Measurements from ENCODE around the gene RBMS2. TPM values are rescaled to one million over a fixed set of nuclear protein-coding genes. Genes with fewer than 3 reads are reported as not detected.

The RBMS2 gene
- total RNA-seq, 1 donor from 2014 or later: 2.7 TPM

DNA sequence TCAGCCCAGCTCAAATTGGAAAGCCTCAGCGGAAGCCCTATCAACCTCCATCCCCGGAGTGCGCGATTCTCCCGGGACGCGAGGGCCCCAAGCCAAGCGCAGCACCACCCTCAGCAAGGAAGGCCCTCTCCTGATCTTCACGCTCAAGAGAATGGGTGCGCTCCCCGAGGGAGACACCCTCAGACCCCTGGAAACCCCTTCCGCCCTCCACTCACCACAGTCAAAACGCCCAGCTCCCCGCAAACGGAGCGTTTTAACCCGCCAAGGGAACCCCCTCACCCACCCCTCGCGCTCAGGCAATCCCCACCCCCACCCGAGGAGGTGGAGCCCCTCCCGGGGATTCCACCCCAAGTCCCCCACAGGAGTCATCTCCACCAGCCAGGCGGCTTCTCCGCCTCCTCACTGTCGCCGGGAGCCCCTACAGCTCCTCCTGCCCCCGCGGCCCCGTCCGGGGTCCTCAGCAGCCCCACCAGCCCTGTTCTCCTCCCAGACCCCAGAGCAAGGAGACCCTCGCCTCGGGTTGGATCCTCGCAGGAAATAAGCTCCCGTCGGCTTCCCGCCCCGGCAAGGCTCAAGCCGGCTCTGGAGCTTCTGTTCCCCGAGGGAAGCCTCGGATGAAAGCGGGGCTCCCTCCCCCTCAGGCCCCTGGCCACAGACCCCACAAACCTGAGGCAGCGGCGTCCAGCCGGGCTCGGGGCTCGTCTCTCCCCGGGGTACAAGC, 108.0 kb downstream of the RBMS2 start:
- peaks cover 79% of the 10 kb centered on the region for H3K4me1 Mint-ChIP-seq
- no peaks in the 10 kb centered on the region for H3K27me3 Mint-ChIP-seq
- ChIA-PET CTCF (interaction anchor here (0.6 to 1.4 kb wide), 3 partner anchors 50 to 58 kb away, joined by 3 to 11 read pairs (median 3); partner anchors contain the start of gene PTGES3), POLR2A (interaction anchor here (0.6 to 4.5 kb wide), 22 partner anchors 6 to 654 kb away, joined by 3 to 70 read pairs (median 6); partner anchors contain the start of genes ATP5F1B, NACA, PAN2 and PTGES3)
- peak; percentile 46 for DNase-seq
- H3K36me3 Mint-ChIP-seq (ENCODE audit: low read depth): peaks cover 31% of the 10 kb centered on the region
- H3K4me3 Mint-ChIP-seq: peak overlapping the region; percentile 96
- peak overlapping the region; percentile 88 for H3K27ac Mint-ChIP-seq
- peak; percentile 12 for ATAC-seq (ENCODE audit: low read depth)
- intact Hi-C loops (cut with micrococcal nuclease): loop anchor here (1.0 to 10.0 kb wide), 8 partner anchors 30 to 615 kb away; partner anchors contain the start of genes APOF, IL23A, NACA and PAN2
- TF ChIP-seq, protein P1, sequence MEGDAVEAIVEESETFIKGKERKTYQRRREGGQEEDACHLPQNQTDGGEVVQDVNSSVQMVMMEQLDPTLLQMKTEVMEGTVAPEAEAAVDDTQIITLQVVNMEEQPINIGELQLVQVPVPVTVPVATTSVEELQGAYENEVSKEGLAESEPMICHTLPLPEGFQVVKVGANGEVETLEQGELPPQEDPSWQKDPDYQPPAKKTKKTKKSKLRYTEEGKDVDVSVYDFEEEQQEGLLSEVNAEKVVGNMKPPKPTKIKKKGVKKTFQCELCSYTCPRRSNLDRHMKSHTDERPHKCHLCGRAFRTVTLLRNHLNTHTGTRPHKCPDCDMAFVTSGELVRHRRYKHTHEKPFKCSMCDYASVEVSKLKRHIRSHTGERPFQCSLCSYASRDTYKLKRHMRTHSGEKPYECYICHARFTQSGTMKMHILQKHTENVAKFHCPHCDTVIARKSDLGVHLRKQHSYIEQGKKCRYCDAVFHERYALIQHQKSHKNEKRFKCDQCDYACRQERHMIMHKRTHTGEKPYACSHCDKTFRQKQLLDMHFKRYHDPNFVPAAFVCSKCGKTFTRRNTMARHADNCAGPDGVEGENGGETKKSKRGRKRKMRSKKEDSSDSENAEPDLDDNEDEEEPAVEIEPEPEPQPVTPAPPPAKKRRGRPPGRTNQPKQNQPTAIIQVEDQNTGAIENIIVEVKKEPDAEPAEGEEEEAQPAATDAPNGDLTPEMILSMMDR (IDR thresholded peaks at IDR 0.05): no peak
- no peaks in the 10 kb centered on the region for H3K9me3 Mint-ChIP-seq

DNA sequence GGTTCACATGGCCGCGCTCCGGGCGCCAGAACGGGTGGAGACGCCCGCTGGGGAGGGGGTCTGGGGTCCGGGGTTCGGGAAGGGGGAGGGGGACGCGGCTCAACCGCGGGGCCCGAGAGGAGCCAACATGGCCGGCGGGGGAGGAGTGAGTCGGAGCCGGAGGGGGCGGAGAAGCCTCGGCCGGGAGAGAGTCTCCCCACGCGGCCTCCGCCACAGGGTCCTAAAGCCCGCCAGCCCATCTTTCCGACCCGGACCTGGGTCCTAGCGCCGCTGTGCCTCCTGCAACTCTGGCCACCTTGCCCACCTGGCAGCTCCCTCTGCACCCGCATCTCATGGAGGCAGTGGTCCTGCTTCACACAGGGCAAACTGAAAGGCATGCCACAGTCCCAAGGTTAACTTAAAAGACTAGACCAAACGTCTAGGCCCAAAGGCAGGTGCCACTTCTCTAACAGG, 108.6 kb downstream of the RBMS2 start, which contains the start of gene BAZ2A:
Gene BAZ2A (minus strand): TSS at position 147 of the 453 bp plus-strand sequence. CDS start 12,796 bp downstream, outside the sequence.
- ATAC-seq (ENCODE audit: low read depth) (peak; percentile 62), DNase-seq (peak; percentile 74)
- H3K4me3 Mint-ChIP-seq: peak within 1 kb of the TSS; percentile 96
- TF ChIP-seq, protein P1 (IDR thresholded peaks at IDR 0.05): no peak
- no peaks in the 10 kb centered on the region for H3K27me3 Mint-ChIP-seq
- ChIA-PET CTCF (no interaction called here), POLR2A (interaction anchor here (0.6 to 4.5 kb wide), 12 partner anchors 9 to 513 kb away, joined by 3 to 70 read pairs (median 9); partner anchors contain the start of genes ATP5F1B, NACA, PTGES3 and ZC3H10)
- peaks cover 80% of the 10 kb centered on the region for H3K4me1 Mint-ChIP-seq
- intact Hi-C loops (cut with micrococcal nuclease): loop anchor here (1.0 to 10.0 kb wide), 6 partner anchors 29 to 615 kb away; partner anchors contain the start of genes APOF, IL23A, PAN2 and PTGES3
- H3K36me3 Mint-ChIP-seq (ENCODE audit: low read depth): peaks cover 29% of the 10 kb centered on the region
- H3K9me3 Mint-ChIP-seq: no peaks in the 10 kb centered on the region
- H3K27ac Mint-ChIP-seq: peak within 1 kb of the TSS; percentile 88

DNA sequence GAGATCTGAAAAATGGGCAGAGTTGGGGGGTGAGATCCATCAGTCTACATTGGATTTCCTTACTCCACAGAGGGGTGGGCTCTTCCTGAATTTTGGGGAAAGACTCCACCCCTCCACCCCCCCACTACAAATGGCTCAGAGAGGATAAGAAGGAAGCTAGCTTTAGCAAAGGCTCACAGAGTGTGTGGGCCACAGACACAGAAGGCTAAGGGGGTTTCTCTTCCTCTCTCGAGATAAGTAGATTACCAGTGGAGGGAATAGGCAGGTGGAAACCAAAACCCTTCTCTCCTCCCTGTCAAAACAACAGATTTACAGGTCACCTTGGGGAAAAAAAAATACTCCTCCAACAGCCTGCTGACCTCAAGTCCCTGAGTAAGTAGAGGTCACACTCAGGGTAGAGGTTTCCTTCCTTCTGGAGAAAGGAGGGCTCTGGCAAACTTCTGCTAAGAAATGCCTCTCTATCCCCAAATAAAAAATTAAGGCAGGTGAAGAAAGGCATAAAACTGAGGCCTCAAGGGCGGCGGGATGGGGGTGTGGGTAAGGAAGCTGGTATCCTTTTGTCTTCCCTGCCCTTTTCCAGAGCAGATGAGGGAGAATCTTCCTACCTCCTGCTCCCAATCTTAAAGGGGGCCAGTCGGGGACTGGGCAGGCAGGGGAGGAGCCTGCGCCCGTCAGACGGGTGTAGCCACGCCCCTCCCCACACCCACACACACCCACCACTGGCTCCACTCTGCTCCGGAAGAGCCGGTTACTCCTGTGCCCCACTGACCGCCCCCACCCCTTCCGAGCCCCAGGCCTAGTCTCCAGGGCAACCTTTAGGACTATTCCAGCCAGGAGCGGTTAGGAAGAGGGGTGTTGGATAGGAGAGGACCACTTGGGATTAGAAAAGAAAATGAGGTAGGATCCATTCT, 110.4 kb downstream of the RBMS2 start:
- peak; percentile 21 for ATAC-seq (ENCODE audit: low read depth)
- Mint-ChIP-seq H3K4me3 (peak overlapping the region; percentile 96), H3K27me3 (no peaks in the 10 kb centered on the region), H3K4me1 (peaks cover 83% of the 10 kb centered on the region), H3K9me3 (no peaks in the 10 kb centered on the region), H3K36me3 (ENCODE audit: low read depth) (peaks cover 20% of the 10 kb centered on the region), H3K27ac (peak overlapping the region; percentile 85)
- intact Hi-C loops (cut with micrococcal nuclease): loop anchor here (1.0 to 10.0 kb wide), 5 partner anchors 14 to 613 kb away; partner anchors contain the start of genes APOF, IL23A, PAN2 and STAT2
- DNase-seq: peak; percentile 64
- ChIA-PET CTCF (no interaction called here), POLR2A (interaction anchor here (0.5 to 4.5 kb wide), 6 partner anchors 8 to 625 kb away, joined by 3 to 70 read pairs (median 6); partner anchors contain the start of genes ATP5F1B and PTGES3)
- TF ChIP-seq, protein P1 (IDR thresholded peaks at IDR 0.05): no peak

DNA sequence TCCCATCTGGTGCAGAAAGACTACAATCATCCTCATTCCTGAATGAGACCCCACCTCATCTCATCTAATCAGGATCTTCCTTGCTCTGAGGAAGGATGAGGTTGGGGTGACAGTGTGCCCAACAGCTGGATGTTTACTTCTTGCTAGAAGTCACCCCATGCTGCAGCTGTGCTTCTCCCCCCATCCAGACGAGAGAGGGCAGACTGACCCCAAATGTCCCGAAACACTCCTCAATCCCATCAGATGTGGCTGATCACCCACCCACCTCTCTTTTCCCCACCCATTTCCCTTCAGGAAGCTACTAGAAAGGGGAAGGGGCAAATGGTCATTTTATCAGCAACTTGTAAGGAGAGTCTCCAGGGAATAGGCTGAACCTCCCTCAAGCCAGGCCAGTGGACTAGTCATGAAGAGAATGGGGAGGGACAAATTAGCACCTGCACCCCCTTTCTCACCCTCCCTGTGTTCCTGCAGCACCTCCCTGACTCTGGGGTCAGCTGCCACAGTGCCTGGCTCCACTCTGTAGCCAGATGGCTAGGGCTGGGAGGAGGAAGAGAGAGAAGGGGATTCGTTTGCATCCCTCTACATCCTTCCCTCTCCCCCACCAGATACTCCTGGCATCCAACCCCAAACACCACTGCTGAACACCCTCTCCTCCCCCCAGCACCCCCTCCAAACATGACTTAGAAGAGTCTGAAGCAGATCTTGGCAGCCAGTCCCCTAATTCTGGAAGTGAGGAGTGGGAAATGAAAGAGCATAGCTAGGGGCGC, 111.3 kb downstream of the RBMS2 start:
- POLR2A ChIA-PET: interaction anchor here (0.5 to 6.1 kb wide), 4 partner anchors 13 to 626 kb away, joined by 5 to 93 read pairs (median 74); partner anchors contain the start of genes ATP5F1B, NACA and PTGES3
- ATAC-seq (ENCODE audit: low read depth) (no peak), DNase-seq (no peak)
- TF ChIP-seq, protein P1 (IDR thresholded peaks at IDR 0.05): no peak
- Mint-ChIP-seq H3K4me3 (peak overlapping the region; percentile 96), H3K9me3 (no peaks in the 10 kb centered on the region), H3K27ac (peak overlapping the region; percentile 85), H3K36me3 (ENCODE audit: low read depth) (peaks cover 27% of the 10 kb centered on the region), H3K4me1 (peaks cover 85% of the 10 kb centered on the region), H3K27me3 (no peaks in the 10 kb centered on the region)
- CTCF ChIA-PET: no interaction called here
- intact Hi-C loops (cut with micrococcal nuclease): loop anchor here (1.0 to 10.0 kb wide), 5 partner anchors 13 to 612 kb away; partner anchors contain the start of genes APOF, IL23A, PAN2 and STAT2

Measured in activated B cell treated with CpG ODN at 0.5 μM for 24 hours (primary cell).